Tibial artery (tissue), 4 donors: ENCODE measurements around the gene CABP2.

ENCODE experiments used
- DNase-seq, 2 donors: peaks; one replicate each; pipeline ENCODE4 v3.0.0-alpha.2; 2019
- H3K27ac ChIP-seq, 2 donors: fragments of 200-600 bp; sonication (generic) in 1 of 2; 1 replicate in 1 of 2; 2 replicates in 1 of 2; pipeline ENCODE4 v1.5.1; 2018 to 2019; ENCODE audit warnings: mild to moderate bottlenecking in 1 of 2
- H3K27me3 ChIP-seq, 2 donors: fragments of 200-600 bp; sonication (generic) in 1 of 2; one replicate each; pipeline versions ENCODE4 v1.5.1 to v1.6.0; 2016 to 2019
- H3K36me3 ChIP-seq, 3 donors: fragments of 200-600 bp; sonication (generic) in 2 of 3; one replicate each; pipeline ENCODE4 v1.5.1; 2016 to 2019; ENCODE audit warnings: mild to moderate bottlenecking in 2 of 3
- H3K4me1 ChIP-seq, 4 donors: fragments of 200-600 bp; sonication (generic) in 2 of 4; 1 replicate in 3 of 4; 2 replicates in 1 of 4; pipeline ENCODE4 v1.5.1; 2016 to 2019
- H3K4me3 ChIP-seq, 2 donors: fragments of 200-600 bp; sonication (generic) in 1 of 2; 1 replicate in 1 of 2; 2 replicates in 1 of 2; pipeline ENCODE4 v1.5.1; 2018 to 2019; ENCODE audit warnings: mild to moderate bottlenecking in 2 of 2
- H3K9me3 ChIP-seq, 3 donors: fragments of 200-600 bp; sonication (generic) in 1 of 3; one replicate each; pipeline ENCODE4 v1.5.1; 2016 to 2019
- CTCF ChIP-seq, 2 experiments: fragments of 200-600 bp in 1 of 2; fragments of 450-650 bp in 1 of 2; IDR thresholded peaks; one replicate each; pipeline ENCODE4 v1.5.1; 2017 to 2019; ENCODE audit warnings: antibody characterized with exemption in 2 of 2, mild to moderate bottlenecking in 1 of 2, moderate library complexity in 1 of 2
- intact Hi-C: fragments of 100-400 bp; cut with DNase I; formaldehyde crosslinking; loops from one replicate; pipeline ENCODE4 v1.15.0; 2023; ENCODE audit warnings: low total_unique reads

Gene CABP2

GRCh38 chr11:67498544-67498972 lies 24.7 kb downstream of the CABP2 start:
- intact Hi-C loops: no loop called here
- H3K27ac ChIP-seq: no peak overlapping the region
- no peaks in the 10 kb centered on the region for H3K27me3 ChIP-seq
- peaks cover 0 to 3% (median 1%) of the 10 kb centered on the region in 4 donors for H3K4me1 ChIP-seq
- no peak for TF ChIP-seq CTCF (IDR thresholded peaks at IDR 0.05)
- no peak overlapping the region for H3K4me3 ChIP-seq
- no peaks in the 10 kb centered on the region for H3K9me3 ChIP-seq
- no peak for DNase-seq
- H3K36me3 ChIP-seq: peaks cover 0 to 62% (median 45%) of the 10 kb centered on the region in 3 donors

GRCh38 chr11:67497656-67498291 lies 25.5 kb downstream of the CABP2 start:
- no peaks in the 10 kb centered on the region for H3K27me3 ChIP-seq
- no peak overlapping the region for H3K4me3 ChIP-seq
- H3K27ac ChIP-seq: no peak overlapping the region
- no peak for DNase-seq
- H3K9me3 ChIP-seq: no peaks in the 10 kb centered on the region
- intact Hi-C loops: no loop called here
- no peaks in the 10 kb centered on the region for H3K4me1 ChIP-seq
- TF ChIP-seq CTCF (IDR thresholded peaks at IDR 0.05): no peak
- peaks cover 0 to 70% (median 53%) of the 10 kb centered on the region in 3 donors for H3K36me3 ChIP-seq

DNA sequence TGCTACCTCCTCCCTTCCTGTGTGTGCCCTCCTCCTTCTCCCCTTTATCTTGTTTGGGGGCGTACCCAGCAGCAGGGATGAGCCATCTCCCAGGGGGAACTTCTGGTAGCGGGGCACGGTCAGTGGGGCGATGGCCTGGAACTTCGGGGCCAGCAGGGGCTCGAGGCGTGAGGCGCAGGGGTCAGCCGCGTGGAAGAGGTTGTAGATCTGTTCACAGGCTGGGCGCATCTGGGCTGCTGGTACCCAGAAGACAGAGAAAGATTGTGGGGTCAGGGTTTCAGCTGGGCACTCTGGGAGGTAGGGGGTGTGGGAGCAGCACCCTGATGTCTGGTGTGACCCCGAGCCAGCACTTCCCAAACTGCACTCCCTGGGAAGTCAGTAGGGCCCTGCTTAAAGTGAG lies 27.1 kb downstream of the CABP2 start:
- DNase-seq: no peak
- no peaks in the 10 kb centered on the region for H3K27me3 ChIP-seq
- H3K36me3 ChIP-seq: peaks cover 4 to 73% (median 60%) of the 10 kb centered on the region in 3 donors
- no peaks in the 10 kb centered on the region for H3K9me3 ChIP-seq
- TF ChIP-seq CTCF (IDR thresholded peaks at IDR 0.05): no peak
- no peak overlapping the region for H3K4me3 ChIP-seq
- H3K27ac ChIP-seq: no peak overlapping the region
- no peaks in the 10 kb centered on the region for H3K4me1 ChIP-seq
- intact Hi-C loops: no loop called here

DNA sequence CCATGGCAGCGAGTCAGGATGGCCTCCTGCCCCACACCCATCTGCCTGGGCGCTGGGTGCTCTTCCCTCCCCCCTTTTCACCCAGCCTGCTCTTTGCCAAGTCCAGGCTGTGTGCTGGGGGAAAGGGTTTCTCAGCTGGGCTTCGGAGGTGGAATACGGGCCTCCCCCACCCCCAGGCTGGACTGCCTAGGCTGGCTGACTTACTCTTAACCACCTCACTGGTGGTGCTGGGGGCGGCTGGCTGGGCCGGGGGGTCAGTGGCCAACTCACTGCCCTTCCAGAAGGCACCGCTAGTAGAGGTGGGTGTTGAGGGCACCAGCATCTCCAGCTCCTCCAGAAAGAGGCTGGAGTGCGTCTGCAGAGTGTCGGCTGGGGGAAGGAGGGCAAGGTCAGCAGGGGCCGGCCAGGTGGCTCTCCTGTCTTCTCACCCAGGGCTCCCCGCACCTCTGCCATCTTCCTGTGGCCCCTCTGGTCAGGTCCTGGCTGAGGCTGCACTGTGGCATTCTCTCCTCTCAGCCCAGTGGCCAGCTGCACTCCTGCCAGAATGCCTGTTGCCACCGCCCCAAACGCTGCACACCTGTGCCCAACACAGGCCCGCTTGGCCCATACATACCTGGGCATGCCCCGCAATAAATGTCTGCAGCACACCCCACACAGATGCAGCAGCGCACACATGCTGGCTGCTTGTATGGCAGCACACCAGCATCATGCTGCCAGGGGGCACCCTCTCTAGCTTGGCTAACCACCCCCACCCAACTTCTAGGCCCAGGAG lies 27.8 kb downstream of the CABP2 start:
- no peak for DNase-seq

More for the DNA sequence above, 27.8 kb downstream of the CABP2 start:
- Histone ChIP-seq H3K36me3 (peaks cover 9 to 80% (median 67%) of the 10 kb centered on the region in 3 donors), H3K4me1 (no peaks in the 10 kb centered on the region), H3K27ac (no peak overlapping the region), H3K4me3 (no peak overlapping the region), H3K27me3 (no peaks in the 10 kb centered on the region), H3K9me3 (no peaks in the 10 kb centered on the region)
- intact Hi-C loops: no loop called here
- TF ChIP-seq CTCF (IDR thresholded peaks at IDR 0.05): no peak
